ENCODE results near the gene CD300E. TPM values are rescaled to one million over a fixed set of nuclear protein-coding genes. Genes with fewer than 3 reads are reported as not detected.
A peak's percentile ranks its signal among the peaks of the same experiment; 100 is the strongest.

The CD300E gene
- total and polyA plus RNA-seq, 2 of the 4 experiments (the other 2 are of a cell fraction), result not detected

- Histone ChIP-seq H3K79me1 (ENCODE audit: low read depth in 1 of 2, low read length in 2 of 2) (no peaks in the 10 kb centered on the region), H4K91ac (ENCODE audit: insufficient read depth, low read depth, low read length) (no peak overlapping the region), H3K18ac (ENCODE audit: low read depth, low read length) (no peak overlapping the region), H3K4ac (ENCODE audit: low read depth, low read length) (no peak overlapping the region), H3K4me1 (ENCODE audit: control insufficient read depth, insufficient read depth, low read length) (no peaks in the 10 kb centered on the region), H3K56ac (ENCODE audit: extremely low read depth, insufficient read depth, low read length) (no peak overlapping the region), H2BK5ac (ENCODE audit: low read depth, low read length, poor library complexity, severe bottlenecking) (no peak overlapping the region), H2AFZ (replicated peaks; ENCODE audit: low read length, poor library complexity) (no peak overlapping the region), H4K5ac (ENCODE audit: low read depth, low read length) (no peak overlapping the region), H3K27ac (ENCODE audit: insufficient read depth, low read length) (no peak overlapping the region), H2AK9ac (replicated peaks; ENCODE audit: low read depth, low read length, poor library complexity) (no peak overlapping the region), H3K36me3 (ENCODE audit: control insufficient read depth, insufficient read depth, low read length) (no peaks in the 10 kb centered on the region), H2BK15ac (ENCODE audit: low read depth, low read length) (no peak overlapping the region), H4K20me1 (ENCODE audit: insufficient read depth, low read length) (no peaks in the 10 kb centered on the region), H3K9me3 (ENCODE audit: control insufficient read depth, insufficient read depth, low read length) (no peaks in the 10 kb centered on the region; the same call in 1 of the 2 replicates), H2BK20ac (ENCODE audit: low read depth, low read length) (no peak overlapping the region), H3K4me2 (ENCODE audit: low read depth, low read length) (no peak overlapping the region), H3K23ac (ENCODE audit: low read depth, low read length) (no peak overlapping the region), H4K8ac (ENCODE audit: low read depth in 2 of 2, low read length in 2 of 2) (no peak overlapping the region), H3K9me1 (ENCODE audit: insufficient read depth, low read length) (no peaks in the 10 kb centered on the region), H3K27me3 (ENCODE audit: control insufficient read depth, insufficient read depth, low read length) (no peaks in the 10 kb centered on the region), H3K14ac (replicated peaks; ENCODE audit: low read depth, low read length) (no peak overlapping the region), H3K9ac (ENCODE audit: low read depth, low read length) (no peak overlapping the region), H3K4me3 (ENCODE audit: insufficient read depth, low read depth, low read length) (no peak overlapping the region), H2BK120ac (ENCODE audit: low read depth, low read length) (no peak overlapping the region), H2AK5ac (ENCODE audit: low read depth, low read length) (no peak overlapping the region)
- WGBS, 2 experiments (ENCODE audit: extremely low coverage in 2 of 2, insufficient read length in 1 of 2), result 50% methylated on average over 2 of the region's 6 CpGs; no CpG with 5 or more reads in 1 of the 2 experiments
- ATAC-seq (ENCODE audit: low read depth) (no peak), DNase-seq (no peak)
- BruUV-seq (replicated peaks), result no TSS peak
- intact Hi-C loops (cut with micrococcal nuclease), result no loop called here
- TF ChIP-seq NFE2L2 (IDR thresholded peaks at IDR 0.05; ENCODE audit: low read depth, low read length) (no peak), RAD21 (IDR thresholded peaks at IDR 0.05; ENCODE audit: low read length) (no peak), USF2 (IDR thresholded peaks at IDR 0.05; ENCODE audit: low read depth, low read length) (no peak), CEBPB (IDR thresholded peaks at IDR 0.05; ENCODE audit: low read depth, low read length) (0 out of 2 replicates have a peak, but pooled peaks have one; percentile 5)
- ChIA-PET POLR2A (ENCODE audit: unreplicated experiment) (no interaction called here), CTCF (no interaction called here)
- in situ Hi-C loops (cut with MboI; ENCODE audit: low sequenced_read_pairs), result no loop called here
- dilution Hi-C loops (cut with HindIII; ENCODE audit: low sequenced_read_pairs, unreplicated experiment), result no loop called here
Observed at GRCh38 chr17:74670329-74670728, 46.8 kb upstream of the CD300E start.
